ENCODE data around the gene FKBP14. TPM values are rescaled to one million over a fixed set of nuclear protein-coding genes. Genes with fewer than 3 reads are reported as not detected.

The FKBP14 gene
- total RNA-seq, 1 donor = 40.9 TPM

DNA sequence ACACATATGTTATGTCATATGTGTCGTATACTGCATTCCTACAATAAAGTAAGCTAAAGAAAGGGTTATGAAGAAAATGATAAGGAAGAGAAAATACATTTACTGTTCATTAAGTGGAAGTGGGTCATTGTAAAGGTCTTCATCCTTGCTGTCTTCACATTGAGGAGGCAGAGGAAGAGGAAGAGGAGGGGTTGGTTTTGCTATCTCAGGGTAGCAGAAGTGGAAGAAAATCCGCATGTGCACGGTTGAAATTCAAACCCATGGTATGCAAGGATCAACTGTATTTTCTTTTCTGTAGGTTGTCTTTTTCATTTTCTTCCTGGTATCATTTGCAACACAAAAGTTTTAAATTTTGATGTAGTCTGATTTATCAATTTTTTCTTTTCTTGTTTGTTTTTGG is 8.0 kb upstream of the FKBP14 start:
- H2AFZ ChIP-seq (ENCODE audit: low read length) = no peak overlapping the region
- DNase-seq (ENCODE audit: insufficient read length, low spot score, missing footprints) = no peak
- peaks cover 18% of the 10 kb centered on the region for H3K4me1 ChIP-seq (ENCODE audit: insufficient read depth, low read length)
- no peaks in the 10 kb centered on the region for H3K9me3 ChIP-seq (ENCODE audit: low read depth, low read length)
- H4K20me1 ChIP-seq (ENCODE audit: insufficient read depth, low read length) = peaks cover 24% of the 10 kb centered on the region
- H3K27me3 ChIP-seq (ENCODE audit: insufficient read depth, low read length) = no peaks in the 10 kb centered on the region
- H3K4me2 ChIP-seq (ENCODE audit: insufficient read depth, low read length) = no peak overlapping the region
- no peaks in the 10 kb centered on the region for H3K36me3 ChIP-seq (ENCODE audit: insufficient read depth, low read length)
- no peak overlapping the region for H3K4me3 ChIP-seq (ENCODE audit: insufficient read depth, low read length)
- TF ChIP-seq, protein P1, sequence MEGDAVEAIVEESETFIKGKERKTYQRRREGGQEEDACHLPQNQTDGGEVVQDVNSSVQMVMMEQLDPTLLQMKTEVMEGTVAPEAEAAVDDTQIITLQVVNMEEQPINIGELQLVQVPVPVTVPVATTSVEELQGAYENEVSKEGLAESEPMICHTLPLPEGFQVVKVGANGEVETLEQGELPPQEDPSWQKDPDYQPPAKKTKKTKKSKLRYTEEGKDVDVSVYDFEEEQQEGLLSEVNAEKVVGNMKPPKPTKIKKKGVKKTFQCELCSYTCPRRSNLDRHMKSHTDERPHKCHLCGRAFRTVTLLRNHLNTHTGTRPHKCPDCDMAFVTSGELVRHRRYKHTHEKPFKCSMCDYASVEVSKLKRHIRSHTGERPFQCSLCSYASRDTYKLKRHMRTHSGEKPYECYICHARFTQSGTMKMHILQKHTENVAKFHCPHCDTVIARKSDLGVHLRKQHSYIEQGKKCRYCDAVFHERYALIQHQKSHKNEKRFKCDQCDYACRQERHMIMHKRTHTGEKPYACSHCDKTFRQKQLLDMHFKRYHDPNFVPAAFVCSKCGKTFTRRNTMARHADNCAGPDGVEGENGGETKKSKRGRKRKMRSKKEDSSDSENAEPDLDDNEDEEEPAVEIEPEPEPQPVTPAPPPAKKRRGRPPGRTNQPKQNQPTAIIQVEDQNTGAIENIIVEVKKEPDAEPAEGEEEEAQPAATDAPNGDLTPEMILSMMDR (IDR thresholded peaks at IDR 0.05; ENCODE audit: extremely low read depth, low read depth, low read length) = no peak
- peaks cover 39% of the 10 kb centered on the region for H3K79me2 ChIP-seq (ENCODE audit: insufficient read depth, low read length)
- H3K27ac ChIP-seq (ENCODE audit: low read depth, low read length) = no peak overlapping the region

DNA sequence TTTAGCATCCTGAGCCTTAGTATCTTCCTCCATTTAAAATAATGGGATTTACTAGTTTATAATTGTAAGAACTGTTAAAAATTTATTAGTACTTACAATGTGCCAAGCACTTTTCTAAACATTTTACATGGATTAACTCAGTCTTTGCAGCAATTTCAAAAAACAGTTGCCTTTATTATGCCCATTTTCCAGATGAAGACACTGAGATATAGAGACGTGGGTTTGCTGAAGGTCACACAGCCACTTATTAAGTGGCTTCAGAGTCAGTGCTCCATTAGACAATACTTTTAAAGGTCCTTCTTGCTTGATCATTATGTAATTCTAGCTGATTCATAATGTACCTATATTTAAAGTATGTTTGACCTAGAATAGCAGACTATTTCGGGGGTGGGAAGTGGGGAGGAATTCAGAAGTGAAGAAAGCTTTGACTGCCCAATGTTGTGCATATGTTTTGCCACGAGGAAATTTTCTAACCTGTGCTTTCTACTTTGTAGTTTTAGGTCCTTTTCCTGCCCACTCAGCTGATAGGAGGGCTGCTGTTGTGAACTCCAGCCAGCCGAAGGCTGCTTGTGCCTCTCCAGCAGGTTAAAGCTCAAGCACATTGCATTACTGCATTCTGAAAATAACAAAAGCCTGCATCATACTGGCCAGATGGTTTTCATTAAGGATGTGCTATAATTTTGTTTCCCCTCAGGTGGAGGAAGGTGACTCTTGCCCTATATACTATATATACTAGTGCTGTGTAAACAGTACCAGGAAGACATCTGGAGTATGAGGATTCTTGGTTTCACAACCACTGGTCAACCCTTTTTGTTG is 6.0 kb upstream of the FKBP14 start:
- peak; percentile 54 for DNase-seq (ENCODE audit: insufficient read length, low spot score, missing footprints)
- Histone ChIP-seq H3K4me2 (ENCODE audit: insufficient read depth, low read length) (no peak overlapping the region), H2AFZ (ENCODE audit: low read length) (no peak overlapping the region), H3K36me3 (ENCODE audit: insufficient read depth, low read length) (no peaks in the 10 kb centered on the region), H3K4me1 (ENCODE audit: insufficient read depth, low read length) (peaks cover 28% of the 10 kb centered on the region), H3K9me3 (ENCODE audit: low read depth, low read length) (no peaks in the 10 kb centered on the region), H3K27ac (ENCODE audit: low read depth, low read length) (no peak overlapping the region), H4K20me1 (ENCODE audit: insufficient read depth, low read length) (peaks cover 25% of the 10 kb centered on the region), H3K27me3 (ENCODE audit: insufficient read depth, low read length) (no peaks in the 10 kb centered on the region), H3K79me2 (ENCODE audit: insufficient read depth, low read length) (peaks cover 50% of the 10 kb centered on the region), H3K4me3 (ENCODE audit: insufficient read depth, low read length) (no peak overlapping the region)
- TF ChIP-seq, protein P1 (IDR thresholded peaks at IDR 0.05; ENCODE audit: extremely low read depth, low read depth, low read length) = no peak

DNA sequence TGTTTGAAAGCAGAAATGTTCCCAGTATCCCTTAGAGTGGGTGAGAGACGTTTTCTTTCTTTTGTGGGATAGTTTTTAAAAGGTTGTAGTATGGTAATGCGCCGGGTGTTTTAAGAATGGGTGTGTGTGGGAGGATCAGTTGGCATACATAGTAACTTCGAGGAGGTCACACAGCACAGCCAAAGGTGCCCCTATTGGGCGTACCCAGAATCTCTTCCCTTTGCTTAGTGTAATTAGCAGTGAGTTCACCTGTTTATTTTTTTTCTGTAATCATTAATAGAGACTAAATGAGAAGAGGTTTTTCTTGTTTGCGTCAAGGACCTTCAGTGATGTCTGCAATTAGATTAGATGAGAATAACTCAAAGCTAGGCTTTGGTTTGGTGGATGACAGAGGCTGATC is 3.2 kb upstream of the FKBP14 start:
- H3K36me3 ChIP-seq (ENCODE audit: insufficient read depth, low read length) = no peaks in the 10 kb centered on the region
- TF ChIP-seq, protein P1 (IDR thresholded peaks at IDR 0.05; ENCODE audit: extremely low read depth, low read depth, low read length) = no peak
- peak overlapping the region; percentile 91 for H2AFZ ChIP-seq (ENCODE audit: low read length)
- no peaks in the 10 kb centered on the region for H3K9me3 ChIP-seq (ENCODE audit: low read depth, low read length)
- H3K4me3 ChIP-seq (ENCODE audit: insufficient read depth, low read length) = peak overlapping the region; percentile 82
- peaks cover 59% of the 10 kb centered on the region for H3K79me2 ChIP-seq (ENCODE audit: insufficient read depth, low read length)
- peak; percentile 53 for DNase-seq (ENCODE audit: insufficient read length, low spot score, missing footprints)
- no peak overlapping the region for H3K27ac ChIP-seq (ENCODE audit: low read depth, low read length)
- H4K20me1 ChIP-seq (ENCODE audit: insufficient read depth, low read length) = peaks cover 29% of the 10 kb centered on the region
- H3K27me3 ChIP-seq (ENCODE audit: insufficient read depth, low read length) = no peaks in the 10 kb centered on the region
- H3K4me1 ChIP-seq (ENCODE audit: insufficient read depth, low read length) = peaks cover 40% of the 10 kb centered on the region
- peak overlapping the region; percentile 98 for H3K4me2 ChIP-seq (ENCODE audit: insufficient read depth, low read length)

DNA sequence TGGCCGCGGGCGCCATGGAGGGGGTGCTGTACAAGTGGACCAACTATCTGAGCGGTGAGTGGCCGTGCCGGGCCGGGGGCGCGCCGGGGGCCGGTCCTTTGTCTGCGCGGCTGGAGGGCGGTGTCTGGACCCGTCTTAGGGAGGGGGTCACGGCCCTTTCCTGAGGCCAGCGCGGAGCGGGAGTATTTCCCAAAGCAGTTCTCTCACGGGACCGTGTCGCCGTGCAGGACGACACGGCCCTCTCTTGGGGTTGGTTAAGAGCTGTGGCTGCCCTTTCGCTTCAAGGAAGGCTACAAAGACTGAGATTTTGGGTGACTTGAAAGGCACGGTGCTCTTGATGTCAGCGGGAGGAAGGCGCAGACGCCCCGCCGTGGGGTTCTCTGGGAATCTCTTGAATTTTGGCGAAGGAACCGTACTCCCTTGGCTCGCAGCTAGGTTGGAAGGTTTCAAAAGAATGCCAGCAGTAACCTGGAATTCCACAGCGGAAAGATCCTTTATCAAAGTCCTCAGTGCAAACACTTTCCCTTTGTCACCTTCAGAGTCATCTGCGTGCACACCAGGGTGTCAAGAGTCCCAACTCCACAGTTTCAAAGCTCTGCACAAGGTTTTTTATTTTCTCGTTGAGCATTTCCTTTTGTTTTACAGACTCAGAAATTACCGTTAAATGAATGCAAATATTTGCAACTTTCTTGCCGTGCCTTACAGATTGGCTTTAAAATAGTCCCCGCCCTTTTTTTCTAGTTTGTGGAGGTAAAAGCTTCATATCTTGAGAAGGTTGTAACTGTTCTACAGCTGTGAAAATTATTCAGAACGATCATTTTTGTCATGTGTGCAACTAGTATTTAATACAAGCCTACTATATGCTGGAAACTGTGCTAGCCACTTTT is 2.5 kb upstream of the FKBP14 start:
- Histone ChIP-seq H3K4me2 (ENCODE audit: insufficient read depth, low read length) (peak overlapping the region; percentile 98), H3K27ac (ENCODE audit: low read depth, low read length) (peak overlapping the region; percentile 46), H3K9me3 (ENCODE audit: low read depth, low read length) (no peaks in the 10 kb centered on the region), H4K20me1 (ENCODE audit: insufficient read depth, low read length) (peaks cover 30% of the 10 kb centered on the region), H3K4me1 (ENCODE audit: insufficient read depth, low read length) (peaks cover 42% of the 10 kb centered on the region), H3K27me3 (ENCODE audit: insufficient read depth, low read length) (no peaks in the 10 kb centered on the region), H2AFZ (ENCODE audit: low read length) (peak overlapping the region; percentile 91), H3K79me2 (ENCODE audit: insufficient read depth, low read length) (peaks cover 61% of the 10 kb centered on the region), H3K36me3 (ENCODE audit: insufficient read depth, low read length) (no peaks in the 10 kb centered on the region), H3K4me3 (ENCODE audit: insufficient read depth, low read length) (peak overlapping the region; percentile 82)
- peak; percentile 86 for DNase-seq (ENCODE audit: insufficient read length, low spot score, missing footprints)
- TF ChIP-seq, protein P1 (IDR thresholded peaks at IDR 0.05; ENCODE audit: extremely low read depth, low read depth, low read length) = no peak
